GM13976 (cell line): Measurements from ENCODE around the gene RPL13A.

ENCODE experiments used
- DNase-seq: peaks from one replicate; pipeline ENCODE4 v3.0.0; 2012; ENCODE audit warnings: low spot score
- CTCF ChIP-seq: IDR thresholded peaks from 2 replicates; pipeline ENCODE4 v1.5.1; 2012; ENCODE audit warnings: borderline replicate concordance, mild to moderate bottlenecking; ENCODE audit not compliant: insufficient read depth; ENCODE audit errors: extremely low read depth, missing control alignments, control extremely low read depth
- in situ Hi-C: fragments of 300-500 bp; cut with MboI; formaldehyde crosslinking; loops from one replicate; pipeline ENCODE4 v1.12.0; 2022; ENCODE audit warnings: low sequenced_read_pairs, mixed read lengths, inconsistent platforms; ENCODE audit not compliant: unreplicated experiment

The RPL13A gene

DNA sequence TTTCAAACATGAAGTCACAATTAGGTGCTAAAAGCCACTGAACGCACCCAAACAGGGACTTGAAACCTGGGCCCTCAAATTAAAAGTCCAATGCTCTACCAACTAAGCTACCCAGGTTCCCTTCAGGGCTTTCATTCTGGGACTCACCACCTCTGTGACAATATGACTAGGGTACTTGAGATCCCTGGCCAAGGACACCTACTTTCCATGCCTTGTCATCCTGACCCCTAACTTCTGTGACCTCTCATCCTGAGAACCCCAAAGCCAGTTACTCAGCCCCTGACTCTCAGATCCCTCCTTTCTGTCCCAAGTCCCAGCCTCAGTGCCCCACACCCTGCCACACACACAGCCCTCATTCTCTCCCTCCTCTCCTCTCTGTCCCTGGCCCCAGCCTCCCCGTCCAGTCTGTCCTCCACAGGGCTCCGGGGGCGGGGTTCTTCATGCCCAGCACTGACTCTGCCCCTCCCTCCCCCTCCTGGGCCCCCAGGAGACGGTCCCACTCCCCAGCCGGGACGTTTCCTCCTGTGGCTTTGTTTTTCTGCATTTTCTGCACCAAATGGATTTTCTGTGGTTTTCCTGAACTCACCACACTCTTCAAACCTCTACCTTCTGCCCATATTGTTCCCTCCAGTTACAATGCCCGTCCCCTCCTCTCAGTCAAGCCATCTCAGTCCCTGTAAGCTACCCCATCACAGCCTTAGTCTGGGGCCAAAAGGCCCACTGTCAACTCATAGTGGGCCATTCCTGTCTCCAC, 47.4 kb downstream of the RPL13A start:
- no peak for TF ChIP-seq CTCF
- in situ Hi-C loops, result no loop called here
- no peak for DNase-seq

DNA sequence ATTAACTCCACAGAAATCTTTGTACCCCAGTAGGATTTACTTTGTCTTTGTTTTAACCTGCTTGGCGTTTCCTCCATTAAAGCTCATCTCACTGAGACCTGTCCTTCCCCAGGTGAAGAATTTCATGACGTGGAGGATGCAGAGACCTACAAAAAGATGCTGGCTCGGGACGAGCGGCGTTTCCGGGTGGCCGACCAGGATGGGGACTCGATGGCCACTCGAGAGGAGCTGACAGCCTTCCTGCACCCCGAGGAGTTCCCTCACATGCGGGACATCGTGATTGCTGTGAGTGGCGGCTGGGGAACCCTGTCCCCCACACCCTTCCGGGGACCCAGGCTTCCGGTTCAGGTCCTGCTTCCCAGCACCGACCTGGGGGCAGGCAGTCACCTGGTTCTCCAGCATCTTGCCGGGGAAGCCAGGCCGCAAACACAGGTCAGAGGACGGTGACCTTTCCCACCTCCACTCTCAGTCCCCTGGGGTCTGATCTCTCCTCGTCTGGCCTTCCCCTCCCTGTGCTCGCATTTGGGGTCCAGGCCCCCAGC, 49.6 kb downstream of the RPL13A start:
- no peak for TF ChIP-seq CTCF
- no peak for DNase-seq
- in situ Hi-C loops, result no loop called here

GRCh38 chr19:49538643-49539042, 51.2 kb downstream of the RPL13A start:
- no peak for TF ChIP-seq CTCF
- in situ Hi-C loops, result no loop called here
- no peak for DNase-seq

DNA sequence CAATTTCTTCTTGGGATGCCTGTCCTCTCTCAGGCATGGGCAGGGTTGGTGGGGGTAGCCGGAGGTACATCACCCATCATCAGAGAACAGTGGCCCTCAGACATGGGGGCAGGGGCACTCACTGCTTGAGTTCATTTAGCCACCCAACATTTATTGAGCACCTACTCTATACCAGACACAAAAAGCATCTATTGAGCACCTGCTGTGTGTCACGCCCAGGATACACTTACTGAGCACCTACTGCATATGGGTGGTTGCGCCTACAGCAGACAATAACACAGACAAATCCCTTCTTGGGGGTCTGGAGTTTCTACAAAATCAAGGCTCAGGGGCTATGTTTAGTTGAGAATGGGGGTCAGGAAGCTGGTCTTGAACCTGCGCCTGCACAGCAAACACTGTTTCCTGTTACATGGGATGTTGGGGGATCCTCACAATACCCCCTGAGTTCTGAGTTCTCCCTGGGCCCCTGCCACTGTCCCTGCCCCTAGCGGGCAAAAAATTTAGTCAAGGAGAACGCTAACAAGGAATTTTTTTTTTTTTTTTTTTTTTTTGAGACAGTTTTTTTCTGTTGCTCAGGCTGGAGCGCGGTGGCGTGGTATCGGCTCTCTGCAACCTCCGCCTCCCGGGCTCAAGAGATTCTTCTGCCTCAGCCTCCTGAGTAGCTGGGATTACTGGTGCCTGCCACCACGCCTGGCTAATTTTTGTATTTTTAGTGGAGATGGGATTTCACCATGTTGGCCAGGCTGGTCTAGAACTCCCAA, 52.0 kb downstream of the RPL13A start:
- DNase-seq, result no peak
- TF ChIP-seq CTCF, result no peak
- in situ Hi-C loops, result no loop called here
